A549 (cell line): ENCODE measurements around the gene NCS1. TPM values are rescaled to one million over a fixed set of nuclear protein-coding genes. Genes with fewer than 3 reads are reported as not detected.

Source experiments
- ATAC-seq, 2 experiments: fragments of 200-7000 bp in 1 of 2; fragments of >200 bp in 1 of 2; cut with Nextera tagmentation in 1 of 2; cut with Tn5 transposase in 1 of 2; 3 replicates each; pipeline versions ENCODE4 v1.8.0 to v1.9.1; 2018 to 2020; ENCODE audit warnings: mild to moderate bottlenecking in 1 of 2, moderate library complexity in 1 of 2
- CTCF ChIA-PET: fragments of 300-600 bp; sonication (Branson Sonifier 250); formaldehyde crosslinking; extraction: SDS; loops from one replicate; lab custom pipeline; 2021; ENCODE audit warnings: antibody characterized with exemption, inconsistent platforms; lab: Yijun Ruan, JAX
- POLR2A ChIA-PET: fragments of 350-600 bp; formaldehyde crosslinking; extraction: SDS; loops from one replicate; lab custom pipeline; 2021; ENCODE audit warnings: antibody characterized with exemption, inconsistent platforms; lab: Yijun Ruan, JAX
- DNase-seq, 2 experiments: peaks; one replicate each; pipeline versions ENCODE4 v3.0.0 to v3.0.0-alpha.2; 2011 to 2016; ENCODE audit warnings: low read depth in 1 of 2, low spot score in 1 of 2
- FAIRE-seq: peaks from 2 replicates; lab custom pipeline; 2011; peaks lifted over from hg19 to GRCh38; lab: Jason Lieb, UNC
- H3K27ac ChIP-seq, 2 experiments: fragments of >200 bp; sonication (Bioruptor Twin); formaldehyde crosslinking; 3 replicates each; pipeline ENCODE4 v1.5.1; 2016 to 2017
- H3K4me1 ChIP-seq: fragments of >200 bp; sonication (Bioruptor Twin); formaldehyde crosslinking; 3 replicates; pipeline ENCODE4 v1.6.1; 2016
- H3K4me2 ChIP-seq: fragments of >200 bp; sonication (Bioruptor Twin); formaldehyde crosslinking; 3 replicates; pipeline ENCODE4 v1.6.1; 2016
- H3K4me3 ChIP-seq: fragments of >200 bp; sonication (Bioruptor Twin); formaldehyde crosslinking; 3 replicates; pipeline ENCODE4 v1.5.1; 2016
- H3K9me3 ChIP-seq: fragments of >200 bp; sonication (Bioruptor Twin); formaldehyde crosslinking; 3 replicates; pipeline ENCODE4 v1.6.1; 2016
- BCL3 ChIP-seq: fragments of >200 bp; sonication (Bioruptor Twin); formaldehyde crosslinking; IDR thresholded peaks from 3 replicates; pipeline ENCODE4 v1.6.1; 2016
- BHLHE40 ChIP-seq: IDR thresholded peaks from 2 replicates; pipeline ENCODE4 v1.6.1; 2012; ENCODE audit warnings: low read depth, low read length, inconsistent platforms
- CBX8 ChIP-seq: fragments of 200-600 bp; sonication (generic); IDR thresholded peaks from 2 replicates; pipeline ENCODE4 v1.6.1; 2016
- EHF ChIP-seq: fragments of 250-450 bp; sonication (Bioruptor Pico); IDR thresholded peaks from 2 replicates; pipeline ENCODE4 v1.5.0; 2020; ENCODE audit warnings: mild to moderate bottlenecking
- FOSL2 ChIP-seq, 2 experiments: fragments of 450-650 bp in 1 of 2; fragments of >200 bp in 1 of 2; sonication (Bioruptor Twin) in 1 of 2; formaldehyde crosslinking; IDR thresholded peaks; 2 replicates each; pipeline versions ENCODE4 v1.5.0 to v1.6.1; 2016 to 2020; ENCODE audit warnings: mild to moderate bottlenecking in 1 of 2, moderate library complexity in 1 of 2
- FOXS1 ChIP-seq: fragments of 250-450 bp; sonication (Bioruptor Pico); IDR thresholded peaks from 2 replicates; pipeline ENCODE4 v1.5.0; 2020; ENCODE audit warnings: mild to moderate bottlenecking, moderate library complexity
- GATA3 ChIP-seq: IDR thresholded peaks from 2 replicates; pipeline ENCODE4 v1.6.1; 2012; ENCODE audit warnings: borderline replicate concordance
- HDAC2 ChIP-seq: fragments of 200-600 bp; sonication (generic); IDR thresholded peaks from 2 replicates; pipeline ENCODE4 v1.6.1; 2016
- HEYL ChIP-seq: fragments of 250-450 bp; sonication (Bioruptor Pico); IDR thresholded peaks from 2 replicates; pipeline ENCODE4 v1.8.0; 2021; ENCODE audit warnings: mild to moderate bottlenecking, moderate library complexity
- HOXB5 ChIP-seq: fragments of 250-450 bp; sonication (Bioruptor Pico); IDR thresholded peaks from 2 replicates; pipeline ENCODE4 v1.5.0; 2020; ENCODE audit warnings: mild to moderate bottlenecking, moderate library complexity
- JUNB ChIP-seq: fragments of >200 bp; sonication (Bioruptor Twin); formaldehyde crosslinking; IDR thresholded peaks from 2 replicates; pipeline ENCODE4 v1.6.1; 2016
- NPAS2 ChIP-seq: fragments of 250-450 bp; sonication (Bioruptor Pico); IDR thresholded peaks from 2 replicates; pipeline ENCODE4 v1.8.0; 2022; ENCODE audit warnings: mild to moderate bottlenecking, moderate library complexity, borderline replicate concordance
- POLR2A ChIP-seq: IDR thresholded peaks from 2 replicates; pipeline ENCODE4 v1.6.1; 2012; ENCODE audit warnings: mild to moderate bottlenecking, low read length
- POLR2AphosphoS2 ChIP-seq: conservative IDR thresholded peaks from 2 replicates; pipeline ENCODE4 v1.6.1; 2012; ENCODE audit warnings: low read length, improper control_type of control experiment, inconsistent platforms
- RAD21 ChIP-seq, 2 experiments: fragments of >200 bp in 1 of 2; sonication (Bioruptor Twin) in 1 of 2; formaldehyde crosslinking in 1 of 2; IDR thresholded peaks in 1 of 2; conservative IDR thresholded peaks in 1 of 2; 2 replicates in 1 of 2; 3 replicates in 1 of 2; pipeline ENCODE4 v1.6.1; 2012 to 2018; ENCODE audit warnings: inconsistent platforms in 1 of 2
- RFX5 ChIP-seq: fragments of 450-650 bp; IDR thresholded peaks from 2 replicates; pipeline ENCODE4 v1.7.1; 2014; ENCODE audit warnings: antibody characterized with exemption, mild to moderate bottlenecking, moderate library complexity
- TP53 ChIP-seq: fragments of 250-450 bp; sonication (Bioruptor Pico); IDR thresholded peaks from 2 replicates; pipeline ENCODE4 v1.5.0; 2021; ENCODE audit warnings: mild to moderate bottlenecking, moderate library complexity
- ZC3H11A ChIP-seq: fragments of 450-650 bp; IDR thresholded peaks from 2 replicates; pipeline ENCODE4 v1.6.1; 2014; ENCODE audit warnings: antibody characterized with exemption, mild to moderate bottlenecking
- ZFP36 ChIP-seq: fragments of 450-650 bp; IDR thresholded peaks from 2 replicates; pipeline ENCODE4 v1.6.1; 2014; ENCODE audit warnings: borderline replicate concordance; ENCODE audit not compliant: partially characterized antibody
- WGBS: methylation state at CpG from one replicate; pipeline ENCODE4 v1.1.6; 2017; ENCODE audit errors: missing lambda C conversion rate; 5-methylcytosine and 5-hydroxymethylcytosine counted together
- polyA plus RNA-seq, 4 experiments: library from polyadenylated mRNA; depleted of rRNA in 3 of 4; stranded (reverse); fragments of >200 nt; fragmentation: RNase III in 1 of 4; extraction: RNeasy Plus Mini Kit Qiagen cat#74134 plus additional on column Dnase treatment in 1 of 4; gene quantifications; 2 replicates in 3 of 4; 3 replicates in 1 of 4; pipeline ENCODE4 v1.2.3, GENCODE V29; 2011 to 2017
- TF ChIP-seq, protein P1 (sequence below): fragments of >200 bp; sonication (Bioruptor Twin); formaldehyde crosslinking; IDR thresholded peaks from 3 replicates; pipeline ENCODE4 v1.5.1; 2016
- TF ChIP-seq, protein P2 (sequence below): fragments of 450-650 bp; IDR thresholded peaks from 2 replicates; pipeline ENCODE4 v1.6.1; 2014; ENCODE audit warnings: antibody characterized with exemption
- TF ChIP-seq, protein P3 (sequence below): fragments of 250-450 bp; sonication (Bioruptor Pico); IDR thresholded peaks from 2 replicates; pipeline ENCODE4 v1.5.0; 2021; ENCODE audit warnings: mild to moderate bottlenecking, moderate library complexity, borderline replicate concordance

Gene NCS1
- polyA plus RNA-seq, 2 of the 4 experiments (the other 2 are of a cell fraction) = 17.9 to 21.9 TPM

- no peak overlapping the region for H3K4me3 ChIP-seq
- ChIA-PET POLR2A (no interaction called here), CTCF (interaction anchor here (3.2 to 7.5 kb wide), 3 partner anchors 8 to 121 kb away, joined by 27 to 42 read pairs (median 27); no protein-coding TSS in a partner anchor)
- 95% methylated on average over 3 of the region's 3 CpGs for WGBS
- no peak overlapping the region for H3K27ac ChIP-seq
- peaks cover 7% of the 10 kb centered on the region; the same call in 2 of the 3 replicates for H3K9me3 ChIP-seq
- TF ChIP-seq, protein P1, sequence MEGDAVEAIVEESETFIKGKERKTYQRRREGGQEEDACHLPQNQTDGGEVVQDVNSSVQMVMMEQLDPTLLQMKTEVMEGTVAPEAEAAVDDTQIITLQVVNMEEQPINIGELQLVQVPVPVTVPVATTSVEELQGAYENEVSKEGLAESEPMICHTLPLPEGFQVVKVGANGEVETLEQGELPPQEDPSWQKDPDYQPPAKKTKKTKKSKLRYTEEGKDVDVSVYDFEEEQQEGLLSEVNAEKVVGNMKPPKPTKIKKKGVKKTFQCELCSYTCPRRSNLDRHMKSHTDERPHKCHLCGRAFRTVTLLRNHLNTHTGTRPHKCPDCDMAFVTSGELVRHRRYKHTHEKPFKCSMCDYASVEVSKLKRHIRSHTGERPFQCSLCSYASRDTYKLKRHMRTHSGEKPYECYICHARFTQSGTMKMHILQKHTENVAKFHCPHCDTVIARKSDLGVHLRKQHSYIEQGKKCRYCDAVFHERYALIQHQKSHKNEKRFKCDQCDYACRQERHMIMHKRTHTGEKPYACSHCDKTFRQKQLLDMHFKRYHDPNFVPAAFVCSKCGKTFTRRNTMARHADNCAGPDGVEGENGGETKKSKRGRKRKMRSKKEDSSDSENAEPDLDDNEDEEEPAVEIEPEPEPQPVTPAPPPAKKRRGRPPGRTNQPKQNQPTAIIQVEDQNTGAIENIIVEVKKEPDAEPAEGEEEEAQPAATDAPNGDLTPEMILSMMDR = no peak
- no peak for TF ChIP-seq GATA3
- TF ChIP-seq HDAC2 = no peak
- no peak for TF ChIP-seq NPAS2 (CRISPR knock-in tag)
- no peak for TF ChIP-seq FOSL2 (IDR thresholded peaks at IDR 0.05)
- no peak for TF ChIP-seq FOSL2 (CRISPR knock-in tag; IDR thresholded peaks at IDR 0.05)
- TF ChIP-seq ZFP36 = no peak
- TF ChIP-seq POLR2AphosphoS2 = no peak
- no peak for TF ChIP-seq RFX5
- TF ChIP-seq TP53 = no peak
- TF ChIP-seq ZC3H11A = no peak
- no peak for TF ChIP-seq JUNB
- peak in 1 of 2 experiments; percentile 31 for DNase-seq
- no peak overlapping the region for H3K4me2 ChIP-seq
- no peaks in the 10 kb centered on the region for H3K4me1 ChIP-seq
- no peak for FAIRE-seq
- no peak for ATAC-seq
These were observed 55.6 kb downstream of the NCS1 start for GRCh38 chr9:130227833-130228232.

- no peak for TF ChIP-seq HDAC2
- ChIA-PET POLR2A (no interaction called here), CTCF (interaction anchor here (0.8 to 7.5 kb wide), 7 partner anchors 9 to 123 kb away, joined by 3 to 42 read pairs (median 5); no protein-coding TSS in a partner anchor)
These were observed 57.6 kb downstream of the NCS1 start for GRCh38 chr9:130229759-130230158.

GRCh38 chr9:130230631-130231030, 58.4 kb downstream of the NCS1 start:
- FAIRE-seq (no peak), ATAC-seq (no peak), DNase-seq (no peak)
- Histone ChIP-seq H3K27ac (no peak overlapping the region), H3K4me1 (no peaks in the 10 kb centered on the region), H3K4me2 (no peak overlapping the region), H3K4me3 (no peak overlapping the region), H3K9me3 (peaks cover 7% of the 10 kb centered on the region; the same call in 2 of the 3 replicates)
- ChIA-PET POLR2A (no interaction called here), CTCF (interaction anchor here (0.6 to 7.5 kb wide), 7 partner anchors 12 to 345 kb away, joined by 3 to 42 read pairs (median 4); no protein-coding TSS in a partner anchor)
- TF ChIP-seq FOXS1 (no peak), HOXB5 (CRISPR knock-in tag) (no peak), BCL3 (no peak), RAD21 (conservative IDR thresholded peaks at IDR 0.05 in 1 of 2, IDR thresholded peaks at IDR 0.05 in 1 of 2) (no peak), HEYL (CRISPR knock-in tag) (no peak), RFX5 (no peak), CBX8 (no peak), EHF (CRISPR knock-in tag) (no peak), BHLHE40 (no peak), POLR2A (no peak)
- TF ChIP-seq, protein P2, sequence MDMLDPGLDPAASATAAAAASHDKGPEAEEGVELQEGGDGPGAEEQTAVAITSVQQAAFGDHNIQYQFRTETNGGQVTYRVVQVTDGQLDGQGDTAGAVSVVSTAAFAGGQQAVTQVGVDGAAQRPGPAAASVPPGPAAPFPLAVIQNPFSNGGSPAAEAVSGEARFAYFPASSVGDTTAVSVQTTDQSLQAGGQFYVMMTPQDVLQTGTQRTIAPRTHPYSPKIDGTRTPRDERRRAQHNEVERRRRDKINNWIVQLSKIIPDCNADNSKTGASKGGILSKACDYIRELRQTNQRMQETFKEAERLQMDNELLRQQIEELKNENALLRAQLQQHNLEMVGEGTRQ = no peak
- TF ChIP-seq, protein P3, sequence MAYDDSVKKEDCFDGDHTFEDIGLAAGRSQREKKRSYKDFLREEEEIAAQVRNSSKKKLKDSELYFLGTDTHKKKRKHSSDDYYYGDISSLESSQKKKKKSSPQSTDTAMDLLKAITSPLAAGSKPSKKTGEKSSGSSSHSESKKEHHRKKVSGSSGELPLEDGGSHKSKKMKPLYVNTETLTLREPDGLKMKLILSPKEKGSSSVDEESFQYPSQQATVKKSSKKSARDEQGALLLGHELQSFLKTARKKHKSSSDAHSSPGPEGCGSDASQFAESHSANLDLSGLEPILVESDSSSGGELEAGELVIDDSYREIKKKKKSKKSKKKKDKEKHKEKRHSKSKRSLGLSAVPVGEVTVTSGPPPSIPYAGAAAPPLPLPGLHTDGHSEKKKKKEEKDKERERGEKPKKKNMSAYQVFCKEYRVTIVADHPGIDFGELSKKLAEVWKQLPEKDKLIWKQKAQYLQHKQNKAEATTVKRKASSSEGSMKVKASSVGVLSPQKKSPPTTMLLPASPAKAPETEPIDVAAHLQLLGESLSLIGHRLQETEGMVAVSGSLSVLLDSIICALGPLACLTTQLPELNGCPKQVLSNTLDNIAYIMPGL (CRISPR knock-in tag) = no peak
- WGBS = 37% methylated on average over 1 of the region's 1 CpG

More at GRCh38 chr9:130229759-130230158, 57.6 kb downstream of the NCS1 start:
- Histone ChIP-seq H3K9me3 (peaks cover 7% of the 10 kb centered on the region; the same call in 2 of the 3 replicates), H3K27ac (no peak overlapping the region), H3K4me1 (no peaks in the 10 kb centered on the region), H3K4me2 (no peak overlapping the region), H3K4me3 (no peak overlapping the region)
- no peak for FAIRE-seq
- WGBS = 92% methylated on average over 3 of the region's 3 CpGs
- no peak for DNase-seq
- no peak for ATAC-seq
